HG02943 (cell line): ENCODE data around the gene COP1.
"Not testable (repeated sequence)": the region's sequence is repeated elsewhere in the genome, so short reads cannot be mapped to it uniquely, and the experiment has no call there.

Experiments
- ATAC-seq: cut with Tn5 transposase; IDR thresholded peaks from one replicate; pipeline ENCODE4 v1.9.1; 2021; ENCODE audit warnings: mild to moderate bottlenecking, low read depth, moderate library complexity; ENCODE audit not compliant: unreplicated experiment

COP1 gene

GRCh38 chr1:176051402-176051801, 155.7 kb downstream of the COP1 start:
- no peak for ATAC-seq

- no peak for ATAC-seq
Measured at GRCh38 chr1:176049582-176049981, 157.5 kb downstream of the COP1 start.

GRCh38 chr1:176046926-176047325, 160.2 kb downstream of the COP1 start:
- ATAC-seq: no peak

GRCh38 chr1:176043537-176043936, 163.5 kb downstream of the COP1 start:
- no peak for ATAC-seq

- no peak for ATAC-seq
Measured at GRCh38 chr1:176033881-176034280, 173.2 kb downstream of the COP1 start.

GRCh38 chr1:176033474-176033873, 173.6 kb downstream of the COP1 start:
- ATAC-seq: no peak

- no peak for ATAC-seq
Measured at GRCh38 chr1:176032040-176032645, 174.9 kb downstream of the COP1 start.

- no peak for ATAC-seq
Measured at GRCh38 chr1:176029609-176030008, 177.5 kb downstream of the COP1 start.

GRCh38 chr1:176029155-176029554, 177.9 kb downstream of the COP1 start:
- ATAC-seq: no peak

- not testable (repeated sequence) for ATAC-seq
Measured at GRCh38 chr1:176027934-176028333, 179.2 kb downstream of the COP1 start.

- no peak for ATAC-seq
Measured at GRCh38 chr1:176022574-176022973, 184.5 kb downstream of the COP1 start.

- no peak for ATAC-seq
Measured at GRCh38 chr1:176017722-176018121, 189.4 kb downstream of the COP1 start.

GRCh38 chr1:176009951-176010350, 197.1 kb downstream of the COP1 start:
- ATAC-seq: no peak

- not testable (repeated sequence) for ATAC-seq
Measured at GRCh38 chr1:176007756-176008389, 199.2 kb downstream of the COP1 start.

GRCh38 chr1:175994660-175995059, 212.4 kb downstream of the COP1 start:
- not testable (repeated sequence) for ATAC-seq

GRCh38 chr1:175992825-175993224, 214.3 kb downstream of the COP1 start:
- not testable (repeated sequence) for ATAC-seq

- not testable (repeated sequence) for ATAC-seq
Measured at GRCh38 chr1:175992202-175992601, 214.9 kb downstream of the COP1 start.

- no peak for ATAC-seq
Measured at GRCh38 chr1:175984813-175985212, 222.3 kb downstream of the COP1 start.

GRCh38 chr1:175984057-175984812, 222.9 kb downstream of the COP1 start:
- no peak for ATAC-seq

- not testable (repeated sequence) for ATAC-seq
Measured at GRCh38 chr1:175983363-175983762, 223.7 kb downstream of the COP1 start.

- no peak for ATAC-seq
Measured at GRCh38 chr1:175981128-175981527, 226.0 kb downstream of the COP1 start.

- no peak for ATAC-seq
Measured at GRCh38 chr1:175978926-175979325, 228.2 kb downstream of the COP1 start.
